ENCODE measurements around the gene EVI5L. TPM values are rescaled to one million over a fixed set of nuclear protein-coding genes. Genes with fewer than 3 reads are reported as not detected.

EVI5L gene
- total RNA-seq, 4 donors from 2014 or later: 14.4 to 30.3 (median 17.7) TPM

- whole genome bisulfite sequencing, 2 donors: 83 to 85% methylated on average over 6 of the region's 6 CpGs
- Histone ChIP-seq H3K4me1 (no peaks in the 10 kb centered on the region), H3K27ac (no peak overlapping the region), H3K27me3 (no peaks in the 10 kb centered on the region), H3K36me3 (no peaks in the 10 kb centered on the region), H3K9me3 (no peaks in the 10 kb centered on the region), H3K4me3 (no peak overlapping the region)
- no peak for DNase-seq (ENCODE audit: low spot score in 2 of 2)
- TF ChIP-seq, protein P1, sequence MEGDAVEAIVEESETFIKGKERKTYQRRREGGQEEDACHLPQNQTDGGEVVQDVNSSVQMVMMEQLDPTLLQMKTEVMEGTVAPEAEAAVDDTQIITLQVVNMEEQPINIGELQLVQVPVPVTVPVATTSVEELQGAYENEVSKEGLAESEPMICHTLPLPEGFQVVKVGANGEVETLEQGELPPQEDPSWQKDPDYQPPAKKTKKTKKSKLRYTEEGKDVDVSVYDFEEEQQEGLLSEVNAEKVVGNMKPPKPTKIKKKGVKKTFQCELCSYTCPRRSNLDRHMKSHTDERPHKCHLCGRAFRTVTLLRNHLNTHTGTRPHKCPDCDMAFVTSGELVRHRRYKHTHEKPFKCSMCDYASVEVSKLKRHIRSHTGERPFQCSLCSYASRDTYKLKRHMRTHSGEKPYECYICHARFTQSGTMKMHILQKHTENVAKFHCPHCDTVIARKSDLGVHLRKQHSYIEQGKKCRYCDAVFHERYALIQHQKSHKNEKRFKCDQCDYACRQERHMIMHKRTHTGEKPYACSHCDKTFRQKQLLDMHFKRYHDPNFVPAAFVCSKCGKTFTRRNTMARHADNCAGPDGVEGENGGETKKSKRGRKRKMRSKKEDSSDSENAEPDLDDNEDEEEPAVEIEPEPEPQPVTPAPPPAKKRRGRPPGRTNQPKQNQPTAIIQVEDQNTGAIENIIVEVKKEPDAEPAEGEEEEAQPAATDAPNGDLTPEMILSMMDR (IDR thresholded peaks at IDR 0.05): no peak
- no peak for TF ChIP-seq EP300 (IDR thresholded peaks at IDR 0.05)
- TF ChIP-seq POLR2A (IDR thresholded peaks at IDR 0.05): no peak
These were observed 9.5 kb downstream of the EVI5L start for GRCh38 chr19:7839476-7839875.

DNA sequence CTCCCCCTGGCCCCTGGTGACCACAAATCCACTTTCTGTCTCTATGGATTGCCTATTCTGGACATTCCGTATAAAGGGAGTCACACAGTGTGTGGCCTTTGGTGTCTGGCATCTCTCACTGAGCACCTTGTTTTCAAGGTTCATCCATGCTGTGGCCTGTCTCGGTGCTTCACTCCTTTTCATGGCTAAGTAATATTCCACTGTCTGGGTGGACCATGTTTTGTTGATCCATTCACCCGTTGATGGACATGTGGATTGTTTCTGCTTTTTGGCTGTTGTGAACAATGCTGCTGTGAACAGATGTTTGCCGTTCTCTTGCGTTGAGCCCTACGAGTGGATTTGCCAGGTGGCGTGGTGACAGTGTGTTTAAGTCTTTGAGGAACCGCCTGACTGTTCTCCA lies 10.6 kb downstream of the EVI5L start:
- Histone ChIP-seq H3K36me3 (no peaks in the 10 kb centered on the region), H3K27ac (no peak overlapping the region), H3K27me3 (no peaks in the 10 kb centered on the region), H3K4me1 (no peaks in the 10 kb centered on the region), H3K9me3 (no peaks in the 10 kb centered on the region), H3K4me3 (no peak overlapping the region)
- TF ChIP-seq EP300 (IDR thresholded peaks at IDR 0.05) (no peak), POLR2A (IDR thresholded peaks at IDR 0.05) (no peak)
- TF ChIP-seq, protein P1 (IDR thresholded peaks at IDR 0.05): no peak
- no peak for DNase-seq (ENCODE audit: low spot score in 2 of 2)
- 93 to 97% methylated on average over 8 of the region's 8 CpGs for WGBS, 2 donors

GRCh38 chr19:7841751-7842660 lies 12.0 kb downstream of the EVI5L start:
- Histone ChIP-seq H3K27ac (no peak overlapping the region), H3K27me3 (no peaks in the 10 kb centered on the region), H3K4me3 (no peak overlapping the region), H3K36me3 (no peaks in the 10 kb centered on the region), H3K4me1 (no peaks in the 10 kb centered on the region), H3K9me3 (no peaks in the 10 kb centered on the region)
- no peak for DNase-seq (ENCODE audit: low spot score in 2 of 2)
- TF ChIP-seq, protein P1 (IDR thresholded peaks at IDR 0.05): no peak
- TF ChIP-seq POLR2A (IDR thresholded peaks at IDR 0.05) (no peak), EP300 (IDR thresholded peaks at IDR 0.05) (no peak)
- 83 to 85% methylated on average over 11 of the region's 11 CpGs for WGBS, 2 donors

- Histone ChIP-seq H3K36me3 (peaks cover 0 to 7% (median 0%) of the 10 kb centered on the region in 3 donors), H3K4me1 (no peaks in the 10 kb centered on the region), H3K4me3 (no peak overlapping the region), H3K9me3 (no peaks in the 10 kb centered on the region), H3K27me3 (no peaks in the 10 kb centered on the region), H3K27ac (no peak overlapping the region)
- WGBS, 2 donors: 94 to 95% methylated on average over 12 of the region's 12 CpGs
- no peak for DNase-seq (ENCODE audit: low spot score in 2 of 2)
- TF ChIP-seq POLR2A (IDR thresholded peaks at IDR 0.05): no peak
These were observed 12.8 kb downstream of the EVI5L start for GRCh38 chr19:7842661-7843294.

- Histone ChIP-seq H3K27me3 (no peaks in the 10 kb centered on the region), H3K27ac (no peak overlapping the region), H3K9me3 (no peaks in the 10 kb centered on the region), H3K4me3 (no peak overlapping the region), H3K36me3 (peaks cover 0 to 11% (median 0%) of the 10 kb centered on the region in 3 donors), H3K4me1 (no peaks in the 10 kb centered on the region)
- TF ChIP-seq, protein P1 (IDR thresholded peaks at IDR 0.05): no peak
- no peak for TF ChIP-seq POLR2A (IDR thresholded peaks at IDR 0.05)
- TF ChIP-seq EP300 (IDR thresholded peaks at IDR 0.05): no peak
- DNase-seq (ENCODE audit: low spot score in 2 of 2): no peak
- 86 to 88% methylated on average over 6 of the region's 6 CpGs for WGBS, 2 donors
These were observed 13.5 kb downstream of the EVI5L start for GRCh38 chr19:7843521-7843920.

Measured in tibial nerve (tissue), 4 donors.